HEK293T (cell line): Measurements from ENCODE around the gene SLC1A1.
A peak's percentile ranks its signal among the peaks of the same experiment; 100 is the strongest.
"Not testable (repeated sequence)": the region's sequence is repeated elsewhere in the genome, so short reads cannot be mapped to it uniquely, and the experiment has no call there.

ENCODE experiments used
- CTCF ChIA-PET: fragments of 350-600 bp; formaldehyde crosslinking; extraction: SDS; loops from one replicate; lab custom pipeline; 2021; ENCODE audit warnings: antibody characterized with exemption, inconsistent platforms; lab: Yijun Ruan, JAX
- POLR2A ChIA-PET: fragments of 350-600 bp; formaldehyde crosslinking; extraction: SDS; loops from one replicate; lab custom pipeline; 2020; ENCODE audit warnings: antibody characterized with exemption, inconsistent platforms; lab: Yijun Ruan, JAX
- DNase-seq: peaks from one replicate; pipeline ENCODE4 v3.0.0; 2012; ENCODE audit warnings: mixed read lengths; ENCODE audit errors: extremely low spot score
- ARNT ChIP-seq: fragments of 450-650 bp; IDR thresholded peaks from 2 replicates; pipeline ENCODE4 v1.6.1; 2017; ENCODE audit warnings: mild to moderate bottlenecking
- BHLHE40 ChIP-seq: fragments of 450-650 bp; IDR thresholded peaks from 2 replicates; pipeline ENCODE4 v1.6.1; 2016; ENCODE audit warnings: mild to moderate bottlenecking, moderate library complexity, borderline replicate concordance
- CTBP1 ChIP-seq: fragments of 450-650 bp; IDR thresholded peaks from 2 replicates; pipeline ENCODE4 v1.6.1; 2016; ENCODE audit warnings: borderline replicate concordance
- ELF4 ChIP-seq: fragments of 450-650 bp; IDR thresholded peaks from 2 replicates; pipeline ENCODE4 v1.6.1; 2017; ENCODE audit warnings: antibody characterized with exemption
- FOXA1 ChIP-seq: fragments of 450-650 bp; IDR thresholded peaks from 2 replicates; pipeline ENCODE4 v1.6.1; 2016; ENCODE audit warnings: mild to moderate bottlenecking
- FOXK2 ChIP-seq: fragments of 450-650 bp; IDR thresholded peaks from 2 replicates; pipeline ENCODE4 v1.6.1; 2016; ENCODE audit warnings: mild to moderate bottlenecking
- FOXM1 ChIP-seq: fragments of 450-650 bp; IDR thresholded peaks from 2 replicates; pipeline ENCODE4 v1.6.1; 2017; ENCODE audit warnings: mild to moderate bottlenecking, borderline replicate concordance
- HDGF ChIP-seq: fragments of 450-650 bp; IDR thresholded peaks from 2 replicates; pipeline ENCODE4 v1.6.1; 2017; ENCODE audit warnings: antibody characterized with exemption, borderline replicate concordance
- L3MBTL2 ChIP-seq: fragments of 450-650 bp; conservative IDR thresholded peaks from 2 replicates; pipeline ENCODE4 v1.6.1; 2016; ENCODE audit warnings: mild to moderate bottlenecking
- LEF1 ChIP-seq: fragments of 450-650 bp; IDR thresholded peaks from 2 replicates; pipeline ENCODE4 v1.6.1; 2017; ENCODE audit warnings: mild to moderate bottlenecking, borderline replicate concordance
- NFRKB ChIP-seq: fragments of 450-650 bp; IDR thresholded peaks from 2 replicates; pipeline ENCODE4 v1.6.1; 2016; ENCODE audit warnings: mild to moderate bottlenecking, moderate library complexity
- PKNOX1 ChIP-seq: fragments of 450-650 bp; IDR thresholded peaks from 2 replicates; pipeline ENCODE4 v1.6.1; 2016
- SP1 ChIP-seq: fragments of 450-650 bp; IDR thresholded peaks from 2 replicates; pipeline ENCODE4 v1.6.1; 2017
- SUZ12 ChIP-seq: fragments of 450-650 bp; IDR thresholded peaks from 2 replicates; pipeline ENCODE4 v1.6.1; 2016; ENCODE audit warnings: mild to moderate bottlenecking
- TARDBP ChIP-seq: fragments of 450-650 bp; IDR thresholded peaks from 2 replicates; pipeline ENCODE4 v1.6.1; 2016
- ZNF384 ChIP-seq: fragments of 450-650 bp; IDR thresholded peaks from 2 replicates; pipeline ENCODE4 v1.6.1; 2016

Gene SLC1A1

GRCh38 chr9:4594994-4595393 is 104.7 kb downstream of the SLC1A1 start:
- ChIA-PET POLR2A (no interaction called here), CTCF (no interaction called here)
- DNase-seq: no peak
- no peak for TF ChIP-seq TARDBP
- TF ChIP-seq FOXK2: no peak
- TF ChIP-seq CTBP1: no peak
- no peak for TF ChIP-seq ZNF384

- ChIA-PET CTCF (no interaction called here), POLR2A (no interaction called here)
- no peak for DNase-seq
- TF ChIP-seq NFRKB: no peak
- TF ChIP-seq SP1: no peak
- TF ChIP-seq CTBP1: no peak
- no peak for TF ChIP-seq ELF4
- no peak for TF ChIP-seq SUZ12
- TF ChIP-seq FOXK2: no peak
- TF ChIP-seq HDGF: no peak
- TF ChIP-seq FOXM1: no peak
- TF ChIP-seq L3MBTL2: no peak
- no peak for TF ChIP-seq ARNT
- no peak for TF ChIP-seq FOXA1
These were observed 106.1 kb downstream of the SLC1A1 start for GRCh38 chr9:4596165-4596922.

- ChIA-PET CTCF (no interaction called here), POLR2A (no interaction called here)
- DNase-seq: no peak
- TF ChIP-seq CTBP1: no peak
- TF ChIP-seq L3MBTL2: no peak
- no peak for TF ChIP-seq TARDBP
- no peak for TF ChIP-seq NFRKB
These were observed 110.1 kb downstream of the SLC1A1 start for GRCh38 chr9:4600368-4600767.

GRCh38 chr9:4603830-4604229 is 113.6 kb downstream of the SLC1A1 start:
- POLR2A ChIA-PET: interaction anchor here (0.6 kb wide), 1 partner anchor 76 kb away, joined by 3 read pairs; the partner anchor contains the start of gene CDC37L1
- TF ChIP-seq SP1: no peak
- TF ChIP-seq TARDBP: no peak
- TF ChIP-seq PKNOX1: no peak
- TF ChIP-seq CTBP1: no peak
- no peak for TF ChIP-seq ELF4
- CTCF ChIA-PET: interaction anchor here (0.9 kb wide), 1 partner anchor 157 kb away, joined by 4 read pairs; no protein-coding TSS in a partner anchor
- no peak for DNase-seq

GRCh38 chr9:4604678-4605095 is 114.4 kb downstream of the SLC1A1 start:
- POLR2A ChIA-PET: interaction anchor here (0.6 to 1.5 kb wide), 2 partner anchors 75 to 136 kb away, joined by 3 to 5 read pairs; partner anchors contain the start of genes AK3 and CDC37L1
- DNase-seq: peak; percentile 30
- CTCF ChIA-PET: interaction anchor here (0.6 to 1.0 kb wide), 2 partner anchors 40 to 136 kb away, joined by 5 to 8 read pairs; no protein-coding TSS in a partner anchor
- TF ChIP-seq BHLHE40 (no peak), NFRKB (no peak), PKNOX1 (no peak), FOXM1 (no peak), LEF1 (no peak), FOXA1 (no peak), L3MBTL2 (no peak), SP1 (no peak), CTBP1 (no peak), ARNT (no peak), TARDBP (no peak)

GRCh38 chr9:4606033-4606432 is 115.8 kb downstream of the SLC1A1 start:
- POLR2A ChIA-PET, CTCF ChIA-PET, DNase-seq: not testable (repeated sequence)
- TF ChIP-seq L3MBTL2: peak; percentile 40

GRCh38 chr9:4614627-4615026 is 124.4 kb downstream of the SLC1A1 start:
- DNase-seq: no peak
- TF ChIP-seq PKNOX1 (no peak), LEF1 (no peak), NFRKB (no peak), ARNT (no peak), FOXK2 (no peak), L3MBTL2 (no peak), BHLHE40 (no peak), CTBP1 (no peak), SP1 (no peak), FOXM1 (no peak), FOXA1 (no peak), SUZ12 (no peak), TARDBP (no peak), HDGF (no peak), ZNF384 (no peak), ELF4 (no peak)
- CTCF ChIA-PET: no interaction called here
- POLR2A ChIA-PET: interaction anchor here (0.6 kb wide), 1 partner anchor 1086 kb away, joined by 3 read pairs; no protein-coding TSS in a partner anchor
